ENCODE measurements around the gene PTCHD1.

- TF ChIP-seq CTCF (conservative IDR thresholded peaks at IDR 0.05; ENCODE audit: low read depth, low read length) (no peak), EZH2phosphoT487 (IDR thresholded peaks at IDR 0.05; ENCODE audit: borderline replicate concordance, low read length) (no peak)
Measured at GRCh38 chrX:23392195-23392594, 57.5 kb downstream of the PTCHD1 start.
